ENCODE data around the gene EGFL7.
"Not testable (repeated sequence)": the region's sequence is repeated elsewhere in the genome, so short reads cannot be mapped to it uniquely, and the experiment has no call there.

EGFL7 gene

DNA sequence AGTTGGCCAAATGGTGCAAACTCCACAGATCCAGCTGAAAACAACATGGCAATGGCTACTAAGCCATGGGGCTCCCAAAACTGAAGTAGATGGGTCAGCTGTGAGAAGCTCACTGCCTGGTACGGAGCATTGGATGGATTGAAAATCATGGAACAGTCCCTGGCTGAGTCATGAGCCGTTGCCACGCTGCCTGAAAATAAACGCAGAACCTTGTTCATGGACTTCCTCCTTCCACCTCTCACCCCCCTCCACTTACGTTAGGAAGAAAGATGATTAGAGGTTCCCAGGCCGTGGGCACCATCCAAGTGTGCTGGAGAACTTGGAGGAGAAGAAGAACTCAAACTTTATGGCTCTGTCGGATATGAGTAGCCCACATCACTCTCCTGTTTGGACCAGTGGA is 42.8 kb downstream of the EGFL7 start:
- no peak for DNase-seq

GRCh38 chr9:136707011-136707410 is 44.3 kb downstream of the EGFL7 start:
- DNase-seq = no peak

DNA sequence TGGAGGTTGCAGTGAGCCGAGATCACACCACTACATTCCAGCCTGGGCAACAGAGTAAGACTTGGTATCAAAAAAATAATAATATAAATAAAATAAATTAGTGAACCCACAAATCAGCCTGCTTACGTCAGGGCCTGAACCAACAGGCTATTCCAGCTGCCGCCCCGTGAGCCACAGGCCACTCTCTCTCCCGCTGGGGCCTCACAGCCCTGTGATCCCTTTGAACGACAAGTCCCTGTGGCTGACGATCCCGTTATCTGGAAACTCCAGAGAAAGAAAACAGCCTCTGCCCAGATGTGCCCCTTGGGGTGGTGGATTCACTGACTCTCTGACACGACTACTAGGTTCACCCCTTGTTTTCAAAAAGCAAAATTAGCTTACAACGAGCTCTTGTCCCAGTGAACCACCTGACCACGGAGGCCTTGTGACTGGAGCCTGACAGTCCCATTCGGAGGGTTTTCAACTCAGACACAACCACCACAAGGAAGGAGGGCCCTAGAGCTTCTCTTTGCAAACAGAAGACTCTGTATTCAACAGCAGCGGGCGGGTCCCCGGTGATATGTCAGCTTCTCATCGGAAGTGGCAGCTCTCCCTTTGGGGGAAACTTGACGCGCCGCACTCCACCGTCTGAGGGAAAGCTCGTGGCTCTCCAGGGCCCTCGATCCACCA is 45.3 kb downstream of the EGFL7 start:
- no peak for DNase-seq

DNA sequence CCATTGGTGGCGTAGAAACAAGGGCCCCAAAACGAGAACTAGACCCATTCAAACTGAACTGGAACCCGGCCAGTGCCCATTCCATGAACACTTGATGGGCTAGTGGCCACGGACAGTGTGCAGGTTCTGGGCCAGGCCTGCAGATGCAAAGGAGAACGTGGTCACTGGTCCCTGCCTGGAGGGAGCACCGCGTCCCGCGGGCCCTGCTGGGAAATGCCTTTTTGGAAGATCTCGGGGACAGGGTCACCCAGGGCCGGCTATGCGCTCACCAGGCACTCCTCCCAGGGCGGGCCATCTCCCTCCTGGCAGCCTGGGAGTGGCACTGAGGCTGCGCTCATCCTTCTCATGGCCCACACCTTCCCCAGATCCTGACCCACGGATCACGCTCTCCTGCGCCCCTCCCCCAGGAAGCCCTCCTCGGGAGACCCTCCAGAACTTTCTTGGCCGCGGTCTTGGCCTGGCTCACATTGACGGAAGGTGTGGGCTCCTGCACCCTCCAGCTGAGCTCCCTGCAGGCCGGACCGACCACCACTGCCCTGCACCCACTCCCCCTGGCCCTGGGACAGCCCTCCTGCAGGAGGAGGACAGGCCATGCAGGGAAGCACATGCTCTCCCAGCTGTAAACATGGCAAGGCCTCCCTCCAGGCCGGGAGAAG is 46.9 kb downstream of the EGFL7 start:
- no peak for DNase-seq

- DNase-seq = no peak
Measured at GRCh38 chr9:136710543-136710942, 47.8 kb downstream of the EGFL7 start.

GRCh38 chr9:136711219-136711648 is 48.5 kb downstream of the EGFL7 start:
- DNase-seq = not testable (repeated sequence)

DNA sequence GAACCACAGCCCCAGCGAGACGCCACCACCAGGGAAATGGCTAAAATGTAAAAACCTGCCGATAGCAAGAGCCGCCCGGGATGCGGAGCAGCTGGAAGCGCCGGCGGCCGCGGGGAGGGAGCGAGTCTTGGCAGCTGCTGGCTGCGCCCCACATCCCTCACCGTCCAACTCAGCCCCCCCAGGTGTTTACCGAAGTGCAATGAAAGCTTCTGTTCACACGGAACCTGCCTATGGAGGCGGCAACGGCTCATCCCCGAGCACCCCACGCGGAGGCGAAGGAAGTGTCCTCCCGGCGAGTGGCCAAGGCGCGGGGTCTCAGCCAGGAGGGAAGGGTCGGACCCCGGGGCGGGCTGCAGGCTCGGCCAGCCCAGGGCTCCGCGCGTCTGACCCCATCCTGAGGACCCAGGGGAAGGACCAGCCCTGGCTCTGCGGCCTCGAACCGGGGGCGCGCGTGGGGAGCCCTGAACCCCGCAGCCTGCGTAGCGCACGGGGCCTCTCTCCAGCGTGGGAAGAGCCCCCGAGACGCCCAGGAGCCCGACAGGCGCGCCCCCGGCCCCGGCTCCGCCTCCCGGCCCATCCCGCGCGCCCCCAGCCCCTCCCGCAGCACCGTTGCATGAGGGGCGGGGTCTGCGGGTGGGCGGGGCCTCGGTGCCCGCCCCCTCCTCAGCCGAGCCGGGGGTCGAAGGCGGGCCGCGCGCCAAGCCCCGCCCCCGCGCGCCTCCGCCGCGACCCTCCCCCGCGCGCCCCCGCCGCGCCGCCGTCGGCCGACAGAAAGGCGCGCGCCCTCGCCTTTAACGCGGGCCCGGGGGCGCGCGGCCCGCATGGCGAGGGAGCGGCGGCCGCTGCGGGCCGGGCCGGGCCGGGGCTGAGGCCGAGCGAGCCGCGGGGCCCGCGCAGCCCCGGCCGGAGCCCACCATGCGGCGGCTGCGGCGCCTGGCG is 49.3 kb downstream of the EGFL7 start, which contains the start of gene DIPK1B:
TSS of gene DIPK1B (plus strand) at position 822 of the 939 bp plus-strand sequence. CDS start at position 916, 94 bp downstream.
- peak; percentile 37 for DNase-seq

DNA sequence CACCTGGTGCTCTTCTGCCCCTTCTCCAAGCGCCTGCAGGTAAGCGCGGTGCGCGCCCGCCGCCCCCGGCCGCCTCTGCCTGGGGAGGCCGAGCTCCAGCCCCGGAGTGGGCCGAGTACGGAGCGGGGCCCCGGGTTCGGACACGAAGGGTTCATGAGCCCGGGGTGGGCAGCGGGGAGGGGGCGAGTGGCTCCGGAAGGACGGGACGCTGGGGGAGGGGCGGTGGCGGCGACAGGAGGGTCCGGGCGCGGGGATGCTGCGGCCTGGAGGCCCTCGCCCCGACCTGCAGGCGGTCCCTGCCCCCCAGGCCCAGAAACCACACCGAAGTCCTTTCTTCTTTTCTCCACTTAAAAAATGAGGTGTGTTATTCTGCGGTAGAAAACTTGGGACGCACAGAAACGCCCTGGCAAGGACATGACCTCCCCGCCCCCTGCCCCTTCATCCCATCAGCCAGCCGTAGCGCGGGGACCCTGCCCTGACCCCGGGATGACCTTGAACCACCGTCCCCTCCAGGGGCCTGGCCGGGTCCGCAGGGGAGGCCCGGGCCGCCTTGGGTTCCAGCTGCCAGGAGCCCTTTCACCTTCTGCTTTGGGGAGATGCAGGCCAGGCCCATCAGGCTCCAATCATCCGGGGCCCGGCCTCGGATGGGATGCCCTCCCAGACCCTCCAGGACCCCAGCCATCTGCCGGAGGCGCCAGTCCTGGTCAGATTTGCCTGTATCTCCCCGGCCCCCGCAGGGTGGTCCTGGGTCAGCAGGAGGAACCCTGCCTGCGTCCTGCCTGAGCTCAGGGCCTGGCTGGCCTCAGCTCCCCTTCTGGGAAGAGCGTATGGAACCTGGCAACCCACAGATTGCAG is 50.2 kb downstream of the EGFL7 start:
- no peak for DNase-seq

GRCh38 chr9:136713550-136713949 is 50.8 kb downstream of the EGFL7 start:
- DNase-seq = no peak

- no peak for DNase-seq
Measured at GRCh38 chr9:136714096-136714892, 51.6 kb downstream of the EGFL7 start.

- no peak for DNase-seq
Measured at GRCh38 chr9:136714893-136715274, 52.2 kb downstream of the EGFL7 start.

DNA sequence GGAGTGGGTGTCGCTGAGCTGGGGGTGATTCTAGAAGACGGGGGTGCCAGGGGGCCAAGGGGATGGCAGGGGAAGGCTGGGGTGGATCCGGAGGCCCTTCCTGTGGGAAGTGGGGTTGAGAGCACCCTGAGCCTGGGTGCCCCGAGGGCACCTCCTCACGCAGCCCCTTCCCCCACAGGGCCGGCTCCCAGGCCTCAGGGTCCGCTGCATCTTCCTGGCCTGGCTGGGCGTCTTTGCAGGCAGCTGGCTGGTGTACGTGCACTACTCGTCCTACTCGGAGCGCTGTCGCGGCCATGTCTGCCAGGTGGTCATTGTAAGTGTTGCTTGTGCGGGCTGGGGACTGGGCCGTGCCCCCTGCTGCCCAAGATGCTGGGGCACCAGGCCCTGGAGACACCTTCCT is 54.7 kb downstream of the EGFL7 start:
- no peak for DNase-seq

GRCh38 chr9:136718345-136719194 is 55.9 kb downstream of the EGFL7 start:
- no peak for DNase-seq

DNA sequence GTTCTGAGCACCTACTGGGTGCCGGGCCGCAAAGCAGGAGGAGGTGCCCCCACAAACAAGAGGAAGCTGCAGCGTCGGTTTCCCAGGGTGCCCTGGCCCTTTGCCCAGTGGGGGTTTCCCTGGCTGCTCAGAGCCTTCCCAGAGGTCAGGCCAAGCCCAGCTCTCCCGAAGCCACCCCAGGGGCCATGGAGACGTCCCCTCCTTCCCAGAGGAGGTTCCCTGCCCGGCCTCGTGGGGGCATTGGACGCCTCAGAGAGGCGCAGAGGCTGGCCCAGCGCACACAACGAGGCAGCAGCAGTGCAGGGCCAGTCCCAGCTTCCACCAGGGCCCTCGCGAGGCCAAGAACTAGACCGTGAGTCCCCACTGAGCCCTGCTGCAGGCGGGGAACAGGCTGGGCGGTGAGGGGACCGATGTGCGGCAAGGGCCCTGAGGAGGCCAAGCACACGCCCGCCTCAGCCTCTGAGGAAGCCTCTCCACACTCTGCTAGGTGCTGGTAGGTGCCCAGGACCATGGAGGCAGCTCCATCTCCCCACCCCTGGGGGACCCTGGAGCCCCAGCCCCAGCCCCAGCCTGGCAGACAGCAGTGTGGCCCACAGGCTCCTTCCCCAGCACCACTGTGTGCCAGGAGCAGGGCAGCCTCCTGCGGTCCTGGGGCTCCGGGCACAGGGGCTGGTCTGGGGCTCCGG is 56.6 kb downstream of the EGFL7 start:
- no peak for DNase-seq

DNA sequence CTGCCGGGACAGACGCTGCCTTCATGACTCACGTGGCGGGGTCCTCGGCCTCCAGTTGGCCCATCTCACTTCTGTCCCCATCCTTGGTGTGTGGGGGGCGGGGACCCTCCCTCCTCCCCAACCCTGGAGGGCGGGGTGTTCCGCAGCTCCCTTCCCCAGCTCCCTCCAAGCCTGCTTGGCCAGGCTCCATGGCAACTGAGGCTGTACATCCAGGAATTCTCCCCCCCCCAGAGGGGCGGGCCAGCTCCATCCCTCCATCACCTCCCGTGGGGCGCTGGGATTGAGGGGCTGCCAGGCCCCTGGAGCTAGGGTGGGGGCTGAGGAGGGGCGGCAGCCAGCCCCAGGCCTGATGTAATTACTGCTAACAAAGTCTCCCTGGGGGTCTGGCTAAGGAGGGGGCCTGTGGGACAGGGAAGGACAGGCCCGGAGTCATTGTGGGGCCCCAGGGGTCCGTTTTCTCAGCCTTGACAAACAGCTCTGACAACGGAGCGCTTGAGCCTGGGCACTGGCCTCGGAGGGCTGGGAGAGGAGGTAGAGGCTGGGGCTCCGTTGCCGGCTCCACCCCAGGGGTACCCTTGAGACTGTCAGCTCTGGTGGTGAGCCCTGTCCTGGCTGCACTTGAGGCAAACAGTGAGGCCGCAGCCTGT is 57.7 kb downstream of the EGFL7 start:
- no peak for DNase-seq

- no peak for DNase-seq
Measured at GRCh38 chr9:136720898-136721338, 58.2 kb downstream of the EGFL7 start.

GRCh38 chr9:136721339-136722092 is 58.8 kb downstream of the EGFL7 start:
- DNase-seq = no peak

All from DMS153 (cell line).